Measurements from ENCODE around the gene USH2A.

GRCh38 chr1:216193839-216194443 lies 229.3 kb downstream of the USH2A start:
- TF ChIP-seq CEBPB (IDR thresholded peaks at IDR 0.05; ENCODE audit: low read depth) (no peak), POLR2A (IDR thresholded peaks at IDR 0.05; ENCODE audit: borderline replicate concordance, extremely low read depth, insufficient read depth, insufficient read length) (no peak), ZFX (IDR thresholded peaks at IDR 0.05) (no peak), EZH2 (IDR thresholded peaks at IDR 0.05) (no peak), POLR2AphosphoS5 (IDR thresholded peaks at IDR 0.05; ENCODE audit: low read depth, low read length) (no peak), RAD21 (IDR thresholded peaks at IDR 0.05; ENCODE audit: low read depth) (no peak)
- TF ChIP-seq, protein P1, sequence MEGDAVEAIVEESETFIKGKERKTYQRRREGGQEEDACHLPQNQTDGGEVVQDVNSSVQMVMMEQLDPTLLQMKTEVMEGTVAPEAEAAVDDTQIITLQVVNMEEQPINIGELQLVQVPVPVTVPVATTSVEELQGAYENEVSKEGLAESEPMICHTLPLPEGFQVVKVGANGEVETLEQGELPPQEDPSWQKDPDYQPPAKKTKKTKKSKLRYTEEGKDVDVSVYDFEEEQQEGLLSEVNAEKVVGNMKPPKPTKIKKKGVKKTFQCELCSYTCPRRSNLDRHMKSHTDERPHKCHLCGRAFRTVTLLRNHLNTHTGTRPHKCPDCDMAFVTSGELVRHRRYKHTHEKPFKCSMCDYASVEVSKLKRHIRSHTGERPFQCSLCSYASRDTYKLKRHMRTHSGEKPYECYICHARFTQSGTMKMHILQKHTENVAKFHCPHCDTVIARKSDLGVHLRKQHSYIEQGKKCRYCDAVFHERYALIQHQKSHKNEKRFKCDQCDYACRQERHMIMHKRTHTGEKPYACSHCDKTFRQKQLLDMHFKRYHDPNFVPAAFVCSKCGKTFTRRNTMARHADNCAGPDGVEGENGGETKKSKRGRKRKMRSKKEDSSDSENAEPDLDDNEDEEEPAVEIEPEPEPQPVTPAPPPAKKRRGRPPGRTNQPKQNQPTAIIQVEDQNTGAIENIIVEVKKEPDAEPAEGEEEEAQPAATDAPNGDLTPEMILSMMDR (IDR thresholded peaks at IDR 0.05 in 2 of 3, conservative IDR thresholded peaks at IDR 0.05 in 1 of 3; ENCODE audit: borderline replicate concordance in 1 of 3, insufficient read depth in 1 of 3, low read depth in 2 of 3, low read length in 2 of 3): no peak
- TF ChIP-seq, protein P2, sequence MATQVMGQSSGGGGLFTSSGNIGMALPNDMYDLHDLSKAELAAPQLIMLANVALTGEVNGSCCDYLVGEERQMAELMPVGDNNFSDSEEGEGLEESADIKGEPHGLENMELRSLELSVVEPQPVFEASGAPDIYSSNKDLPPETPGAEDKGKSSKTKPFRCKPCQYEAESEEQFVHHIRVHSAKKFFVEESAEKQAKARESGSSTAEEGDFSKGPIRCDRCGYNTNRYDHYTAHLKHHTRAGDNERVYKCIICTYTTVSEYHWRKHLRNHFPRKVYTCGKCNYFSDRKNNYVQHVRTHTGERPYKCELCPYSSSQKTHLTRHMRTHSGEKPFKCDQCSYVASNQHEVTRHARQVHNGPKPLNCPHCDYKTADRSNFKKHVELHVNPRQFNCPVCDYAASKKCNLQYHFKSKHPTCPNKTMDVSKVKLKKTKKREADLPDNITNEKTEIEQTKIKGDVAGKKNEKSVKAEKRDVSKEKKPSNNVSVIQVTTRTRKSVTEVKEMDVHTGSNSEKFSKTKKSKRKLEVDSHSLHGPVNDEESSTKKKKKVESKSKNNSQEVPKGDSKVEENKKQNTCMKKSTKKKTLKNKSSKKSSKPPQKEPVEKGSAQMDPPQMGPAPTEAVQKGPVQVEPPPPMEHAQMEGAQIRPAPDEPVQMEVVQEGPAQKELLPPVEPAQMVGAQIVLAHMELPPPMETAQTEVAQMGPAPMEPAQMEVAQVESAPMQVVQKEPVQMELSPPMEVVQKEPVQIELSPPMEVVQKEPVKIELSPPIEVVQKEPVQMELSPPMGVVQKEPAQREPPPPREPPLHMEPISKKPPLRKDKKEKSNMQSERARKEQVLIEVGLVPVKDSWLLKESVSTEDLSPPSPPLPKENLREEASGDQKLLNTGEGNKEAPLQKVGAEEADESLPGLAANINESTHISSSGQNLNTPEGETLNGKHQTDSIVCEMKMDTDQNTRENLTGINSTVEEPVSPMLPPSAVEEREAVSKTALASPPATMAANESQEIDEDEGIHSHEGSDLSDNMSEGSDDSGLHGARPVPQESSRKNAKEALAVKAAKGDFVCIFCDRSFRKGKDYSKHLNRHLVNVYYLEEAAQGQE (IDR thresholded peaks at IDR 0.05; ENCODE audit: low read depth): no peak

Data from HCT116 (cell line).